Measurements from ENCODE around the gene ARHGAP6.

- TF ChIP-seq CTCF (IDR thresholded peaks at IDR 0.05): no peak
- TF ChIP-seq POLR2AphosphoS5 (IDR thresholded peaks at IDR 0.05): no peak
- TF ChIP-seq POLR2A (IDR thresholded peaks at IDR 0.05): no peak
- TF ChIP-seq EP300 (IDR thresholded peaks at IDR 0.05): no peak
These were observed 400.4 kb downstream of the ARHGAP6 start for GRCh38 chrX:11265352-11265751.

Data from upper lobe of left lung (tissue), 4 donors.